RPMI8226 (cell line): ENCODE results near the gene CHMP1A.
"Not testable (repeated sequence)": the region's sequence is repeated elsewhere in the genome, so short reads cannot be mapped to it uniquely, and the experiment has no call there.

Experiments
- DNase-seq: peaks from one replicate; pipeline ENCODE4 v3.0.0-alpha.2; 2015

Gene CHMP1A

GRCh38 chr16:89691986-89692569 lies 34.6 kb upstream of the CHMP1A start:
- DNase-seq, result no peak

- no peak for DNase-seq
These were observed 33.9 kb upstream of the CHMP1A start for GRCh38 chr16:89691231-89691985.

GRCh38 chr16:89690392-89690901 lies 32.9 kb upstream of the CHMP1A start:
- DNase-seq, result no peak

GRCh38 chr16:89689621-89690020 lies 32.1 kb upstream of the CHMP1A start:
- not testable (repeated sequence) for DNase-seq

- DNase-seq, result no peak
These were observed 31.6 kb upstream of the CHMP1A start for GRCh38 chr16:89689142-89689541.

GRCh38 chr16:89688395-89688794 lies 30.9 kb upstream of the CHMP1A start:
- no peak for DNase-seq

GRCh38 chr16:89687092-89687940 lies 29.8 kb upstream of the CHMP1A start:
- peak; percentile 82 for DNase-seq

- DNase-seq, result peak; percentile 84
These were observed 29.1 kb upstream of the CHMP1A start, which contains the start of gene CDK10 for GRCh38 chr16:89686520-89687091. TSS of gene CDK10 (plus strand) at chr16:89686689. CDS start at chr16:89686711, 22 bp downstream.

GRCh38 chr16:89685916-89686315 lies 28.4 kb upstream of the CHMP1A start:
- no peak for DNase-seq

- no peak for DNase-seq
These were observed 20.8 kb upstream of the CHMP1A start for GRCh38 chr16:89678258-89678657.

GRCh38 chr16:89672177-89672941 lies 14.9 kb upstream of the CHMP1A start:
- DNase-seq, result no peak

GRCh38 chr16:89671565-89671964 lies 14.1 kb upstream of the CHMP1A start:
- not testable (repeated sequence) for DNase-seq

GRCh38 chr16:89670496-89671431 lies 13.3 kb upstream of the CHMP1A start:
- no peak for DNase-seq

GRCh38 chr16:89669755-89670154 lies 12.2 kb upstream of the CHMP1A start:
- no peak for DNase-seq

- DNase-seq, result no peak
These were observed 11.3 kb upstream of the CHMP1A start for GRCh38 chr16:89668790-89669158.

- DNase-seq, result no peak
These were observed 10.1 kb upstream of the CHMP1A start for GRCh38 chr16:89667633-89668032.

GRCh38 chr16:89667000-89667399 lies 9.5 kb upstream of the CHMP1A start:
- DNase-seq, result peak; percentile 17

GRCh38 chr16:89664238-89664637 lies 6.7 kb upstream of the CHMP1A start:
- not testable (repeated sequence) for DNase-seq

GRCh38 chr16:89661215-89661614 lies 3.7 kb upstream of the CHMP1A start:
- DNase-seq, result no peak

GRCh38 chr16:89660146-89660545 lies 2.6 kb upstream of the CHMP1A start:
- no peak for DNase-seq
